HG03025 (cell line): ENCODE results near the gene CREB3.

Experiments
- ATAC-seq: cut with Tn5 transposase; IDR thresholded peaks from one replicate; pipeline ENCODE4 v1.9.1; 2021; ENCODE audit warnings: mild to moderate bottlenecking, moderate library complexity; ENCODE audit not compliant: unreplicated experiment, low FRiP score

The CREB3 gene

GRCh38 chr9:35700942-35701341, 31.5 kb upstream of the CREB3 start:
- ATAC-seq, result no peak

DNA sequence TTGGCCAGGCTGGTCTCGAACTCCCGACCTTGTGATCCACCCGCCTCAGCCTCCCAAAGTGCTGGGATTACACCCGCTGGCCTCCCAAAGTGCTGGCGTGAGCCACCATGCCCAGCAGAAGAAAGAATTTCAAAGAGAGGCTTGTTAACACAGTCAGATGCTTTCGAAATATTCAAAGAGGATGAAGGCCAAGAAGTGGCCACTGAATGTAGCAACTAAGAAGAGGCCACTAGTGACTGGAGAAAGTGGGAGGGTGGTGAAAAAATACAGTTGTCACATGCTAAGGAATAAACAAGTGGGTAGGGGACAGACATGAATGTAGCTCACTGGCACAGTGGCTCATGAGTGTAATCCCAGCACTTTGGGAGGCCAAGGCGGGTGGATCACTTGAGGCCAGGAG, 29.8 kb upstream of the CREB3 start:
- no peak for ATAC-seq

- no peak for ATAC-seq
Observed at GRCh38 chr9:35703906-35704672, 28.4 kb upstream of the CREB3 start.

DNA sequence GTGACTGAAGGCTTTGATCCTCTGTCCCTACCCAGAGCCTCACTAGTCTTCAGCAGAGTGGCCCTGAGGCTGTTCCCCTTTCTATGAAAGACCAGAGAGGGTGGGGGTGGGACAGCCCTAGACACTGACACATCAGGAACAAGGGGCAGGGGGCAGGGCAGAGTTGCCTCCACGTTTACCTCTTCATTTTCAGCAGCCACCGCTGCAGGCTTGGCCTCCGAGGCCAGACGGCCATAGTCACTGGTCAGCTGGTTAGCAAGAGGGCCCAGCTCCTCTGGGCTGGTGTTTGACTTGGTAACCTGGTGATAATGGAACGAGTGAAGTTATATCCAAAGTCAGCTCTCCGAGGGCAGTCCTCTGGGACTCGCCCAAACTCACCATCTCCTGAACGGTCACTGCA, 27.1 kb upstream of the CREB3 start:
- ATAC-seq, result no peak

GRCh38 chr9:35705836-35706430, 26.5 kb upstream of the CREB3 start:
- ATAC-seq, result no peak

DNA sequence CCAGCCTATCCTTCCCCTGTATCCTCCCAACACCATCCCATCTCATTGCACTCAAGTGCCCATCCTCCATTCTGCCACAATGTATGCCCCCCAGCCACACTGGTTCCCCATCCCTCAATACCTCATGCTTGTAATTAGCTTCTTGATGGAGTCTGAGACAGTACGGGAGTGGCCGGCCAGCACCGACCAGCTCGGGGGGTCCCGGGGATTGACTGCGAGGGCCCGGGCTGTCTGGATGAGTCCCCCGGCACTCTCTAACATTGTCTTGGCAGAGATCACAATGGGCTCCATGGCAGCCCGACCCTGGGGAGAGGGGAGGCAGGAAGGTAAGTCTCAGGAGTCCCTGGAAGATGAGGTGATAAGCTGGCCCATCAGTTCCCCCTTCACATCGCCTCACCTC, 25.5 kb upstream of the CREB3 start:
- no peak for ATAC-seq

GRCh38 chr9:35708146-35708545, 24.3 kb upstream of the CREB3 start:
- ATAC-seq, result no peak

DNA sequence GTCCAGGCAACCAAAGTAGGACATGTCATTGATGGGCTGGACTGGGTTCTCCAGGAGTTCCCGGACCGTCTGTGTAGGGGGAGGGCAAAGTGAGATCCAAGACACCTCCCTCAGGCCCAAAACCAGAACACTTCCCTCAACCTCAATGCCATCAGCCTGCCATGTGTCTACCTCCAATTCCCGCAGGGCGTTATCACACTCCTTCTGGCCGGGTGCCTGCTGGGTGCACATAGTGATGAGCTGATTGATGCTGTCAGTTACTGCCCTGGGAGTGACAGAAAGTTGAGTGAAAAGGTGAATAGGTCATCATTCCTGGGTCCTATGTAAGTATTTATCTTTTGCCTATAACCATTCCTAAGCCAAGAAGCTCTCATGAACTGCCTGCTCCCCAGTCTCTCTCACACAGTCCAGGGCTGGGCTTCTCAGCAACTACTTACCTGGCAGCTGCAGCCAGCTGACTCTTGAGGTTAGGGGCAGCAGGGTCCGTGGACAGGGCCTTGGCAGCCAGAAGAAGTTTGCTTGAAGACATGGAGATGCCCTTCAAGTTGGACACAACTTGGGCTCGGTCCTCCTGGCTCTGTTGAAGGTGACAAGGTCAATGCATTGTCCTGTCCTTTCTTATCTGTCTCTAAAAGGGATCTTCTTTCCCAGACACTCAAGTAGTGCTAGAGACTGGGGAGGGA, 21.5 kb upstream of the CREB3 start:
- ATAC-seq, result no peak

DNA sequence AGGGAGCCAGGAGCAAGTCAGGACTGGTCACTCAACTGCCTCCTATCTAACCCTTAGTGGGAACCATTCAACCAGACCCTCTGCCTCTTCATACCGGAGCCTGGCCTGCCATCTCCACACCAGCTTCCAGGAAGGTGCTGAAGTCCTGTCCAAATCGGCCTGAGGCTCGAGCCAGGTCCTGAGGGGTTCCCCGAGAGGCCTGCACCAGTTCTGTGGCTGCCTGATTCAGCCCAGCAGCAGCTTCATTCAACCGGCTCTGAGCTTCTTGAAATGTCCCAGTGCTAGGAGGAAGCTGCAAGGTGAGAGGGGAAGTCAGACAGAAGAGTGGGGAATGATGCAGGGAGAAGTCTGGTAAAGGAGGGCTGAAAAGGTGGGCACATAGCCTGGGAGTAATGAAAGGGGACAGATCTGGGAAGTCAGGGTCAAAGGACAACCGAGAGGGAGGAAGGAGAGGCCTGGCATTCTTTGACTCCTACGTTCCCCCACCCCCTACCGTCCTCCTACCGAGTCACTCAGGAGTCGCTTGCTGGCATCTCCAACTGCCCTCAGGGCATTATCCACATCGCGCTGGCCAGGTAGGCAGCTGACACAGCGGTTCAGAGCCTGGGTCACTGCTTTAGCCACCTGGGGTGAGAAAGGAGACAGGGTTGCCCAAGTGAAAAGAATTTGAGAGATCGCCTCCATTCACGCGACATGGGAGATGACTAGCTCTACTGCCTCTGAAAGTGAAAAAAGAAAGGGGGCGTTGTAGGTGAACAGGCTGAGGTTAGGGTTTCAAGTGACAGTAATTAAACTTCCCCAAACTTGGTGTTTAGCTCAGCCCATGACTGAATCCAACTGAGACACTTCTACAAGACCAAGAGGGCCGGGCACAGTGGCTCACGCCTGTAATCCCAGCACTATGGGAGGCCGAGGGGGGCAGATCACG, 20.7 kb upstream of the CREB3 start:
- no peak for ATAC-seq

GRCh38 chr9:35712762-35713400, 19.6 kb upstream of the CREB3 start:
- ATAC-seq, result no peak

- no peak for ATAC-seq
Observed at GRCh38 chr9:35713578-35713977, 18.9 kb upstream of the CREB3 start.

- no peak for ATAC-seq
Observed at GRCh38 chr9:35714123-35714522, 18.3 kb upstream of the CREB3 start.

DNA sequence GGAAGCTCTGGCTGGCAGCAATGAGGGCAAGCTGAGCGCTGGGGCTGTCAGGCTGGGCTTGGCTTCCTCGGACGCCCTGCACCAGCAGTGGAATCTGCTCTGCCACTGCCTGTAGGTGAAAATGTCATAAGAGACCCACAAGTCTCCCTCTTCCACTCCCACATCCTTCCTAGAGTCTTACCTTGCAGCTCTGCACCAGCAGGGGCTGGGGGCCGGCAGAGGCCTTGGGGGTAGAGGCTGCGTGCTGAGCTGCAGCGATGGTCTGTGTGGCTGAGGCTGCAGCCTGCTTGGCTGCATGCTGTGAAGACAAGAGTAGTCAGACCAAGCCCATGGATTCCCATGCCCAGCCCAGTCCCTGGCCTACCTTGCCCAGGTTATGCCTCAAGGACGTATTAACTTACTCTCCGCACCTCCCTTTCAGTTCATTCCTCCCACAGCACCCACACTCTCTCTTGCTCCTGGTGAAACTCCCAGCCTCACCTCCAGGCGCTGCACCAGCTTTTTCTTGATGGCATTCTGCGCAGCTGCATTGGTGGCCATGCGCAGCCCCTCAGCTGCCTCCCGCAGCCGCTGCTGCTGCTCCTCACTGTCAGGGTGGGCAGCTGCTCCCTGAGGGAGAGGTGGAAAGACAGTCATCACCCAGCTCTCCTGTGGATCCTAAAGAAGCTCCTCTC, 17.8 kb upstream of the CREB3 start:
- ATAC-seq, result no peak

DNA sequence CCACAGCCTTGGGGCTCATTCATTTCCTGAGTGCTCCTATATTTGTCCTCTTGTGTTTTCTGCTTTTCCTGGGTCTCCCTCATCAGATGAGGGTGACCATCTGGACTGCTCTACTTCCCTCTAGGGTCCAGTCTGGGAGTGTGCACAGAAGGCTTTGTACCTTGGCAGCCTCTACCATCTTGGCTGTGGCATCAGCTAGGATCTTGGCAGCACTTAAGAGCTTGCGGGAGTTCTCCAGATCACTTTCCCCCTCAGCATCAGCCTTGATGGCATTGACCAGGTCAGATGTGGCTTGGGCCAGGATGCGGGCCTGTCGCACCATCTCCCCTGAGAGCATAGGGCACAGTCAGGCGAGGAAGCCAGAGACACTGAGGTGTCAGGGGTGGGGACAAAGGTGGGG, 16.2 kb upstream of the CREB3 start:
- ATAC-seq, result no peak

DNA sequence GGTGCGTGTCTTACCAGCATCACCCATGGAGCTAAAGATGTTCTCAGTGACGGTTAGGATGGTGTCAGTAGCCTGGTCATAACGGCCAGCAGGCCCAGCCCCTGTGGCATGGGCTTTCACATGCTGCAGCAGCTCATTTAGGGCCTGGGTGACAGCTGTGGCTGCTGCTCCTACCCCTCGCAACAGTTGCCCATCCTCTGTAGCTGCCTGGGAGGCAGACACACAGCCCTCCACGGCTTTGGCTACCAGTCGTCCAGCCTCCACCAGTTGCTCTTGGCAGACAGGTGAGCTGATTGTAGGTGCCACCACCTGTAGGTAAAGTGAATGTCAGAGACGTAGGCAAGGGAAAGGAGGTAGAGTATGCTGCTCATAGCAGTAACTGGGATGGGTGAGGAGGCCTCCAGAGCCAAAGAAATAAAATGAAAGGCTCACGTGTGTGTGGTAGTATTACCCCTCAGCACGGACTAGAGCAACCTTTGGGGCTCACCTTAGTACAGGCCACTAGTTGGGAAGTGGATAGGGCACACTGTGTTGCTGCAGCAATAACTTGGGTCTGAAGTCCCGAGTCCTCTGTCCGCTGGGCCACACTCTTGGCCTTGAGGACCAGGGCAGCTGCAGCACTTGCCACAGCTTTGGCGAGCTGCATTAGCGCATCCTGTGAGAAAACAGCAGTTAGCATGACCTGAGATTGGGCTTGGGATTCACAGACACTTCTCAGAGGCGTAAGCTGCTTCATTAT, 15.2 kb upstream of the CREB3 start:
- ATAC-seq, result no peak

GRCh38 chr9:35718721-35719511, 13.6 kb upstream of the CREB3 start:
- no peak for ATAC-seq

GRCh38 chr9:35719546-35719945, 12.9 kb upstream of the CREB3 start:
- no peak for ATAC-seq

GRCh38 chr9:35723426-35723825, 9.0 kb upstream of the CREB3 start:
- no peak for ATAC-seq
